GM19467 (cell line): ENCODE measurements around the gene OR2W1.

Source experiments
- ATAC-seq: cut with Tn5 transposase; IDR thresholded peaks from one replicate; pipeline ENCODE4 v1.9.1; 2021; ENCODE audit warnings: mild to moderate bottlenecking, moderate library complexity; ENCODE audit not compliant: unreplicated experiment

Gene OR2W1

GRCh38 chr6:29005183-29005885 is 39.6 kb downstream of the OR2W1 start, which contains the start of gene ZNF311:
ZNF311 (minus strand) TSS chr6:29005315; CDS start chr6:29003954, 1,361 bp downstream.
- no peak for ATAC-seq

- ATAC-seq: no peak
These were observed 48.0 kb downstream of the OR2W1 start for GRCh38 chr6:28996844-28997510.

GRCh38 chr6:28995093-28995650 is 49.8 kb downstream of the OR2W1 start:
- ATAC-seq: no peak
